SW 1271 (cell line): ENCODE measurements around the gene DCTN2.

Experiments
- DNase-seq, 2 experiments: peaks; one replicate each; lab custom pipeline; 2025; lab: John Stamatoyannopoulos, UW

DCTN2 gene

GRCh38 chr12:57549909-57550640 is 3.1 kb upstream of the DCTN2 start, which contains the start of gene KIF5A:
KIF5A (plus strand) TSS chr12:57550044; CDS start chr12:57550272, 228 bp downstream.
- DNase-seq: no peak

GRCh38 chr12:57549203-57549908 is 2.4 kb upstream of the DCTN2 start:
- DNase-seq: no peak

GRCh38 chr12:57548488-57548887 is 1.5 kb upstream of the DCTN2 start:
- DNase-seq: no peak

- no peak for DNase-seq
Observed at GRCh38 chr12:57548013-57548315, 972 bp upstream of the DCTN2 start.

- no peak for DNase-seq
Observed at GRCh38 chr12:57547288-57548012, 458 bp upstream of the DCTN2 start.

- no peak for DNase-seq
Observed at GRCh38 chr12:57545809-57546437, 1.1 kb downstream of the DCTN2 start.

- no peak for DNase-seq
Observed at GRCh38 chr12:57543581-57543980, 3.4 kb downstream of the DCTN2 start.

GRCh38 chr12:57541717-57542116 is 5.3 kb downstream of the DCTN2 start:
- no peak for DNase-seq

GRCh38 chr12:57541001-57541400 is 6.0 kb downstream of the DCTN2 start:
- no peak for DNase-seq

- no peak for DNase-seq
Observed at GRCh38 chr12:57539134-57539768, 7.7 kb downstream of the DCTN2 start.

GRCh38 chr12:57536597-57536942 is 10.4 kb downstream of the DCTN2 start:
- no peak for DNase-seq

- DNase-seq: no peak
Observed at GRCh38 chr12:57535764-57536596, 11.0 kb downstream of the DCTN2 start.

- no peak for DNase-seq
Observed at GRCh38 chr12:57534991-57535543, 11.9 kb downstream of the DCTN2 start.

GRCh38 chr12:57534250-57534649 is 12.7 kb downstream of the DCTN2 start:
- DNase-seq: no peak

- no peak for DNase-seq
Observed at GRCh38 chr12:57533108-57533507, 13.9 kb downstream of the DCTN2 start.

- no peak for DNase-seq
Observed at GRCh38 chr12:57531836-57532235, 15.2 kb downstream of the DCTN2 start.

GRCh38 chr12:57530396-57531142 is 16.4 kb downstream of the DCTN2 start:
- no peak for DNase-seq

- DNase-seq: no peak
Observed at GRCh38 chr12:57529831-57530230, 17.2 kb downstream of the DCTN2 start.

- no peak for DNase-seq
Observed at GRCh38 chr12:57528831-57529555, 18.0 kb downstream of the DCTN2 start.

GRCh38 chr12:57528176-57528575 is 18.8 kb downstream of the DCTN2 start:
- no peak for DNase-seq
